Osteoblast (primary cell): ENCODE data around the gene TBX19. TPM values are rescaled to one million over a fixed set of nuclear protein-coding genes. Genes with fewer than 3 reads are reported as not detected.

Source experiments
- DNase-seq: peaks from one replicate; pipeline ENCODE4 v3.0.0; 2011; ENCODE audit warnings: low spot score, mixed read lengths; ENCODE audit not compliant: insufficient read length; ENCODE audit errors: missing footprints
- H2AFZ ChIP-seq: 2 replicates; pipeline ENCODE4 v1.6.0; 2011; ENCODE audit warnings: mild to moderate bottlenecking, low read length
- H3K27ac ChIP-seq: 2 replicates; pipeline ENCODE4 v1.5.1; 2011; ENCODE audit warnings: mild to moderate bottlenecking, low read depth, low read length, moderate library complexity
- H3K27me3 ChIP-seq: 2 replicates; pipeline ENCODE4 v1.6.0; 2012; ENCODE audit warnings: mild to moderate bottlenecking, control low read depth, inconsistent platforms, low read length, moderate library complexity; ENCODE audit not compliant: insufficient read depth
- H3K36me3 ChIP-seq: 2 replicates; pipeline ENCODE4 v1.5.1; 2011; ENCODE audit warnings: mild to moderate bottlenecking, low read length, control low read depth, moderate library complexity; ENCODE audit not compliant: insufficient read depth
- H3K4me1 ChIP-seq: 2 replicates; pipeline ENCODE4 v1.5.1; 2011; ENCODE audit warnings: mild to moderate bottlenecking, low read length, control low read depth, moderate library complexity; ENCODE audit not compliant: insufficient read depth
- H3K4me2 ChIP-seq: 2 replicates; pipeline ENCODE4 v1.6.0; 2011; ENCODE audit warnings: mild to moderate bottlenecking, low read length; ENCODE audit not compliant: insufficient read depth
- H3K4me3 ChIP-seq: fragments of 200-600 bp; sonication (generic); 3 replicates; pipeline ENCODE4 v1.5.1; 2012; ENCODE audit warnings: mild to moderate bottlenecking, low read length, inconsistent platforms; ENCODE audit not compliant: insufficient read depth
- H3K79me2 ChIP-seq: 2 replicates; pipeline ENCODE4 v1.6.0; 2012; ENCODE audit warnings: mild to moderate bottlenecking, low read length, control low read depth, inconsistent platforms; ENCODE audit not compliant: insufficient read depth
- H3K9me3 ChIP-seq: 2 replicates; pipeline ENCODE4 v1.5.1; 2011; ENCODE audit warnings: low read depth, low read length, control low read depth
- H4K20me1 ChIP-seq: 2 replicates; pipeline ENCODE4 v1.6.0; 2012; ENCODE audit warnings: mild to moderate bottlenecking, low read length, control low read depth; ENCODE audit not compliant: insufficient read depth
- total RNA-seq: library from RNA; depleted of rRNA; stranded (reverse); fragments of >200 nt; gene quantifications from 2 replicates; pipeline ENCODE4 v1.2.3, GENCODE V29; 2012
- TF ChIP-seq, protein P1 (sequence below): IDR thresholded peaks from 2 replicates; pipeline ENCODE4 v1.5.1; 2011; ENCODE audit warnings: mild to moderate bottlenecking, low read depth, low read length, moderate library complexity; ENCODE audit errors: extremely low read depth

The TBX19 gene
- total RNA-seq, 1 donor, result 1.1 TPM

DNA sequence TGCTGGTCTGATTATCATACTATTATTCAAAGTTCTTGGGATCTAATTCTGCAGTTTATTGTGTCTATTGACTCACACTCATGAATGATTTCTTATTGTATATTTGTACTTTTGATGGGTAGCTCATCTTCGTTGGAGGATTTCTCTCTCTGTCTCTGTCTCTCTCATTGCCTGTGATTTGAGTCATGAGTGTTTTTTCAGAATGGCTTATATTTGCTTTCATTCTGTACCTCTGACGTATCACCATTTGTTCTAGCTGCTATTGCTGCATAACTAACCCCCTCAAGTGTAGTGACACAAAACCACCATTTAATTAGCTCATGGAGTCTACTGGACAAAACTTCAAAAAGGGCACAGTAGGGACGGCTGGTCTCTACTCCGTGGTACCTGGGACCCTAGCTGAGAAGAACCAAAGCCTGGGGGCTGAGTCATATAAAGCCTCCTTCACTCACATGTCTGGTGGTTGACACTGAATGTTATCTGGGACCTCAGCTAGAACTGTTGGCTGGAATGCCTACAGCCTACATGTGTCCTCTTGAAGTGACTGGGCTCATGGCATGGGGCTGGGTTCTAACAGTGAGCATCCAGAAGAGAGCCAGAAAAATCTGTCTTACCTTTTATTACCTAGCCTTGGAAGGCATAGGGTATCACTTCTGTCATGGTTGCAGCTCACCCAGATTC is 44.2 kb downstream of the TBX19 start:
- Histone ChIP-seq H3K27ac (no peak overlapping the region), H3K79me2 (no peaks in the 10 kb centered on the region), H3K4me2 (no peak overlapping the region), H3K27me3 (no peaks in the 10 kb centered on the region), H3K4me1 (peaks cover 3% of the 10 kb centered on the region), H4K20me1 (no peaks in the 10 kb centered on the region), H3K4me3 (no peak overlapping the region), H3K36me3 (no peaks in the 10 kb centered on the region), H2AFZ (no peak overlapping the region), H3K9me3 (no peaks in the 10 kb centered on the region)
- TF ChIP-seq, protein P1, sequence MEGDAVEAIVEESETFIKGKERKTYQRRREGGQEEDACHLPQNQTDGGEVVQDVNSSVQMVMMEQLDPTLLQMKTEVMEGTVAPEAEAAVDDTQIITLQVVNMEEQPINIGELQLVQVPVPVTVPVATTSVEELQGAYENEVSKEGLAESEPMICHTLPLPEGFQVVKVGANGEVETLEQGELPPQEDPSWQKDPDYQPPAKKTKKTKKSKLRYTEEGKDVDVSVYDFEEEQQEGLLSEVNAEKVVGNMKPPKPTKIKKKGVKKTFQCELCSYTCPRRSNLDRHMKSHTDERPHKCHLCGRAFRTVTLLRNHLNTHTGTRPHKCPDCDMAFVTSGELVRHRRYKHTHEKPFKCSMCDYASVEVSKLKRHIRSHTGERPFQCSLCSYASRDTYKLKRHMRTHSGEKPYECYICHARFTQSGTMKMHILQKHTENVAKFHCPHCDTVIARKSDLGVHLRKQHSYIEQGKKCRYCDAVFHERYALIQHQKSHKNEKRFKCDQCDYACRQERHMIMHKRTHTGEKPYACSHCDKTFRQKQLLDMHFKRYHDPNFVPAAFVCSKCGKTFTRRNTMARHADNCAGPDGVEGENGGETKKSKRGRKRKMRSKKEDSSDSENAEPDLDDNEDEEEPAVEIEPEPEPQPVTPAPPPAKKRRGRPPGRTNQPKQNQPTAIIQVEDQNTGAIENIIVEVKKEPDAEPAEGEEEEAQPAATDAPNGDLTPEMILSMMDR, result no peak
- DNase-seq, result no peak

DNA sequence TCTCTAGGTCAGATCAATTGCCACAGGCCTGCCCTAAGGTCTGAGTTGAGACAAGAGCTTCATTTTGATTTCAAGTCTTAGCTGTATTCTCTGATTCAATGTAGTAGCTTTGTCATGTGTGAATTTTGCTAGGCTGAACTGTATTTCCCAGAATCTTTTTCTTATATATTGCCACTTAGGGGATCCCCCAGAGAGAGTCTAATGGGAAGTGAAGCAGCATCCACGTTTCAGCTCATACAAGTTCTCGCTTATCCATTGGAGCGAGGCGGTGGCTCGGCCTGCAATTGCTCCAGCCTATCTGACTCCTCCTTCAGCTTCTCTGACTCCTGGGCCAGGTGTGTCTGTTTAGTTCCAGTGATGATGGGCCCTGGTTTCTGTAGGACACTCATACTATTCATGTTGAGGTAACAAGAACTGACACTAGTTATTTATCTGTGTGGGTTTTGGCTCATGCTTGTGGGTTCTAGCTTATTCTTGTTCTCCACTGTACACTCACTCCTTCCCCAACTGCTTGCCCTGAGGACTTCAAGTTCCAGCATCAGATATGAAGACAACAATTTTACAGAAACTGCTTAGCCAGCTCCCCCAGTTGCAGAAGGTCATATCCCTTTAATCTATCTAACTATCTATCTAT is 48.2 kb downstream of the TBX19 start:
- Histone ChIP-seq H4K20me1 (no peaks in the 10 kb centered on the region), H3K27ac (no peak overlapping the region)

DNA sequence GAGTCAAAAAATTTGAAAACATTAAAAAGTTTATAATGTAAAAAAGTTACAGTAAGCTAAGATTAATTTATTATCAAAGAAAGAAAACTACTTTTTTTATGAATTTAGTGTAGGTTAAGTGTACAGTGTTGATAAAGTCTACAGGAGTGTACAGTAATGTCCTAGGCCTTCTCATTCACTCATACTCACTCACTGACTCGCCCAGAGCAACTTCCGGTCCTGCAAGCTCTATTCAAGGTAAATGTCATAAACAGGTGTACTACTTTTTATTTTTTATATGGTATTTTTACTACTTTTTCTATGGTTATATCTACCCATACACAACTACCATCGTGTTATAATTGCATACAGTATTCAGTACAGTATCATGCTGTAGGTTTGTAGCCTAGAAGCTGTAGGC is 49.6 kb downstream of the TBX19 start:
- TF ChIP-seq, protein P1, result no peak

More for the DNA sequence above, 48.2 kb downstream of the TBX19 start:
- Histone ChIP-seq H3K27me3 (no peaks in the 10 kb centered on the region), H3K4me3 (no peak overlapping the region), H3K9me3 (no peaks in the 10 kb centered on the region), H3K4me2 (no peak overlapping the region), H3K79me2 (no peaks in the 10 kb centered on the region), H2AFZ (no peak overlapping the region), H3K36me3 (no peaks in the 10 kb centered on the region), H3K4me1 (no peaks in the 10 kb centered on the region)
- TF ChIP-seq, protein P1, result no peak
- no peak for DNase-seq

DNA sequence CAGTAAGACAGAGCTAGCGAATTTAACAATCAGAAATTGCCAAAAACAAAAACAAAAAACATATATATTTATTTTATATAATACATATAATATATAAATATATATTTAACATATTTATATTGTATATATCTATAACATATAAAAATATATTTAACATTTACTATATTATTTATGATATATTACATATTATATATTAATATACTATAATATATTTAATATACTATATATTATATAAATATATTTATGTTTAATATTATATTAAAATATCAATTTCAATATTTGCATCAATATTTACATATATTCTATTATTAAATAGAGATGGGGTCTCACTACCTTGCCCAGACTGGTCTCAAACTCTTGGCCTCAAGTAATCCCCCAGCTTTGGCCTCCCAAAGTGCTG is 50.9 kb downstream of the TBX19 start:
- no peak overlapping the region for H3K4me2 ChIP-seq
- no peaks in the 10 kb centered on the region for H3K4me1 ChIP-seq
- no peaks in the 10 kb centered on the region for H3K9me3 ChIP-seq
- DNase-seq, result no peak
- H3K27me3 ChIP-seq, result no peaks in the 10 kb centered on the region
- TF ChIP-seq, protein P1, result no peak
- H3K79me2 ChIP-seq, result no peaks in the 10 kb centered on the region
- H3K4me3 ChIP-seq, result no peak overlapping the region
- H2AFZ ChIP-seq, result no peak overlapping the region
- no peaks in the 10 kb centered on the region for H4K20me1 ChIP-seq
- no peaks in the 10 kb centered on the region for H3K36me3 ChIP-seq
- no peak overlapping the region for H3K27ac ChIP-seq

More for the DNA sequence above, 49.6 kb downstream of the TBX19 start:
- no peaks in the 10 kb centered on the region for H3K9me3 ChIP-seq
- H3K36me3 ChIP-seq, result no peaks in the 10 kb centered on the region
- H3K4me3 ChIP-seq, result no peak overlapping the region
- no peak overlapping the region for H3K4me2 ChIP-seq
- no peaks in the 10 kb centered on the region for H3K79me2 ChIP-seq
- H2AFZ ChIP-seq, result no peak overlapping the region
- H3K27me3 ChIP-seq, result no peaks in the 10 kb centered on the region
- no peak for DNase-seq
- no peaks in the 10 kb centered on the region for H3K4me1 ChIP-seq
- H4K20me1 ChIP-seq, result no peaks in the 10 kb centered on the region
- H3K27ac ChIP-seq, result no peak overlapping the region
